Upper lobe of left lung (tissue), 6 donors: ENCODE results near the gene TRAF1. TPM values are rescaled to one million over a fixed set of nuclear protein-coding genes. Genes with fewer than 3 reads are reported as not detected.
"Not testable (repeated sequence)": the region's sequence is repeated elsewhere in the genome, so short reads cannot be mapped to it uniquely, and the experiment has no call there.

Experiments
- ATAC-seq, 2 donors: fragments of 200-7000 bp; cut with Tn5 transposase; one replicate each; pipeline ENCODE4 v1.9.1; 2022; ENCODE audit warnings: mild to moderate bottlenecking in 2 of 2, moderate library complexity in 2 of 2; ENCODE audit not compliant: low FRiP score in 2 of 2
- DNase-seq, 2 donors: peaks; one replicate each; pipeline ENCODE4 v3.0.0-alpha.2; 2019 to 2020
- H3K27ac ChIP-seq, 4 donors: fragments of 200-600 bp; sonication (generic); one replicate each; pipeline ENCODE4 v1.5.1; 2016 to 2019
- H3K27me3 ChIP-seq, 4 donors: fragments of 200-600 bp; sonication (generic); one replicate each; pipeline ENCODE4 v1.5.1; 2017 to 2019
- H3K36me3 ChIP-seq, 4 donors: fragments of 200-600 bp; sonication (generic); one replicate each; pipeline ENCODE4 v1.5.1; 2016 to 2019
- H3K4me1 ChIP-seq, 4 donors: fragments of 200-600 bp; sonication (generic); one replicate each; pipeline ENCODE4 v1.5.1; 2018 to 2019
- H3K4me3 ChIP-seq, 4 donors: fragments of 200-600 bp; sonication (generic); one replicate each; pipeline ENCODE4 v1.5.1; 2017 to 2019; ENCODE audit warnings: mild to moderate bottlenecking in 2 of 4, moderate library complexity in 1 of 4
- H3K9me3 ChIP-seq, 4 donors: fragments of 200-600 bp; sonication (generic); one replicate each; pipeline ENCODE4 v1.5.1; 2018 to 2019
- CTCF ChIP-seq, 6 experiments: fragments of 450-650 bp in 4 of 6; fragments of 200-600 bp in 2 of 6; sonication (generic) in 2 of 6; IDR thresholded peaks; one replicate each; pipeline ENCODE4 v1.5.1; 2016 to 2019; ENCODE audit warnings: antibody characterized with exemption in 6 of 6
- EP300 ChIP-seq, 4 donors: sonication (generic); formaldehyde crosslinking; IDR thresholded peaks; one replicate each; pipeline ENCODE4 v1.5.1; 2017; ENCODE audit warnings: antibody characterized with exemption in 4 of 4, control low read depth in 2 of 4
- POLR2A ChIP-seq, 4 donors: fragments of 450-650 bp; IDR thresholded peaks; one replicate each; pipeline ENCODE4 v1.5.1; 2016 to 2017; ENCODE audit warnings: antibody characterized with exemption in 4 of 4, mild to moderate bottlenecking in 2 of 4
- POLR2AphosphoS5 ChIP-seq, 2 donors: sonication (generic); formaldehyde crosslinking; IDR thresholded peaks; one replicate each; pipeline ENCODE4 v1.5.1; 2017; ENCODE audit warnings: antibody characterized with exemption in 2 of 2
- WGBS, 2 donors: methylation state at CpG; one replicate each; pipeline ENCODE4 v1.1.5; 2017 to 2018; 5-methylcytosine and 5-hydroxymethylcytosine counted together
- total RNA-seq, 6 donors: library from RNA; depleted of rRNA in 4 of 6; stranded (reverse); fragments of >200 nt in 4 of 6; gene quantifications; one replicate each; pipeline versions ENCODE4 v1.1.0 to v1.2.1, GENCODE V29; 2016 to 2021
- donor health status: DM: no; HTN: no; CAD: no; lungs with moderate emphysema.
- donor health status: DM: no; HTN: yes; CAD: no; lungs with severe emphysema.

Gene TRAF1
- total RNA-seq, result 10 to 100 TPM in 2 of 6 donors, 1 to 10 TPM in 4; 2.9 to 29.3 (median 6.6) TPM

GRCh38 chr9:120926397-120926928 is at the start of gene TRAF1:
Gene TRAF1 (minus strand): TSS chr9:120926796. CDS start chr9:120926075, 721 bp downstream.
- 75 to 84% methylated on average over 4 to 6 of the region's 6 CpGs for WGBS, 2 donors
- Histone ChIP-seq H3K9me3 (no peaks in the 10 kb centered on the region), H3K27me3 (no peaks in the 10 kb centered on the region), H3K4me1 (peaks cover 21 to 45% (median 38%) of the 10 kb centered on the region in 4 donors), H3K36me3 (no peaks in the 10 kb centered on the region), H3K27ac (peak within 1 kb of the TSS; percentile 67 to 96 (median 84)), H3K4me3 (peak within 1 kb of the TSS in 2 of 4 donors; percentile 14 to 16)
- no peak for DNase-seq
- TF ChIP-seq CTCF (IDR thresholded peaks at IDR 0.05) (no peak), POLR2A (IDR thresholded peaks at IDR 0.05) (no peak), EP300 (IDR thresholded peaks at IDR 0.05) (no peak), POLR2AphosphoS5 (IDR thresholded peaks at IDR 0.05) (no peak)
- peak in 1 of 2 donors; percentile 6 for ATAC-seq

- Histone ChIP-seq H3K4me1 (no peaks in the 10 kb centered on the region), H3K9me3 (no peaks in the 10 kb centered on the region), H3K27ac (no peak overlapping the region), H3K4me3 (no peak overlapping the region), H3K36me3 (peaks cover 0 to 5% (median 1%) of the 10 kb centered on the region in 4 donors), H3K27me3 (no peaks in the 10 kb centered on the region)
- TF ChIP-seq CTCF (IDR thresholded peaks at IDR 0.05) (no peak), POLR2AphosphoS5 (IDR thresholded peaks at IDR 0.05) (no peak), EP300 (IDR thresholded peaks at IDR 0.05) (no peak), POLR2A (IDR thresholded peaks at IDR 0.05) (no peak)
- ATAC-seq, result no peak
- 58 to 59% methylated on average over 1 of the region's 1 CpG for WGBS, 2 donors
- no peak for DNase-seq
Observed at GRCh38 chr9:120974921-120975320, 48.3 kb upstream of the TRAF1 start.

- no peaks in the 10 kb centered on the region for H3K4me1 ChIP-seq
- ATAC-seq (no peak), DNase-seq (no peak)
- TF ChIP-seq POLR2AphosphoS5 (IDR thresholded peaks at IDR 0.05), result no peak
- no peak for TF ChIP-seq CTCF (IDR thresholded peaks at IDR 0.05)
- no peak for TF ChIP-seq POLR2A (IDR thresholded peaks at IDR 0.05)
- no peak for TF ChIP-seq EP300 (IDR thresholded peaks at IDR 0.05)
- no peak overlapping the region for H3K27ac ChIP-seq
- H3K9me3 ChIP-seq, result no peaks in the 10 kb centered on the region
- no peak overlapping the region for H3K4me3 ChIP-seq
- H3K36me3 ChIP-seq, result peaks cover 0 to 5% (median 0%) of the 10 kb centered on the region in 4 donors
- WGBS, 2 donors, result 88 to 93% methylated on average over 2 of the region's 2 CpGs
- no peaks in the 10 kb centered on the region for H3K27me3 ChIP-seq
Observed at GRCh38 chr9:120974181-120974580, 47.6 kb upstream of the TRAF1 start.

GRCh38 chr9:120971938-120972337 is 45.3 kb upstream of the TRAF1 start:
- Histone ChIP-seq H3K4me3 (no peak overlapping the region), H3K4me1 (no peaks in the 10 kb centered on the region), H3K36me3 (peaks cover 0 to 5% (median 0%) of the 10 kb centered on the region in 4 donors), H3K9me3 (no peaks in the 10 kb centered on the region), H3K27me3 (no peaks in the 10 kb centered on the region), H3K27ac (no peak overlapping the region)
- ATAC-seq (no peak), DNase-seq (no peak)
- TF ChIP-seq POLR2AphosphoS5 (IDR thresholded peaks at IDR 0.05), result no peak
- no peak for TF ChIP-seq CTCF (IDR thresholded peaks at IDR 0.05)
- no peak for TF ChIP-seq EP300 (IDR thresholded peaks at IDR 0.05)
- no peak for TF ChIP-seq POLR2A (IDR thresholded peaks at IDR 0.05)

GRCh38 chr9:120971471-120971870 is 44.9 kb upstream of the TRAF1 start:
- 94% methylated on average over 9 of the region's 9 CpGs for WGBS, 2 donors
- not testable (repeated sequence) for H3K27me3 ChIP-seq

More at GRCh38 chr9:120971471-120971870, 44.9 kb upstream of the TRAF1 start:
- not testable (repeated sequence) for H3K36me3 ChIP-seq, H3K9me3 ChIP-seq, H3K27ac ChIP-seq, ATAC-seq, H3K4me3 ChIP-seq, H3K4me1 ChIP-seq, DNase-seq
